Skeletal muscle tissue (tissue), 4 donors: ENCODE results near the gene RBM19. TPM values are rescaled to one million over a fixed set of nuclear protein-coding genes. Genes with fewer than 3 reads are reported as not detected.

Experiments
- H3K27ac ChIP-seq: one replicate; pipeline ENCODE4 v1.7.0; 2013; ENCODE audit warnings: mild to moderate bottlenecking, low read depth, low read length, inconsistent platforms
- H3K27me3 ChIP-seq, 3 donors: one replicate each; pipeline ENCODE4 v1.7.0; 2013; ENCODE audit warnings: low read length in 3 of 3; ENCODE audit not compliant: control insufficient read depth in 3 of 3, insufficient read depth in 3 of 3
- H3K36me3 ChIP-seq, 3 donors: one replicate each; pipeline ENCODE4 v1.7.0; 2013; ENCODE audit warnings: low read length in 3 of 3; ENCODE audit not compliant: control insufficient read depth in 3 of 3, insufficient read depth in 3 of 3
- H3K4me1 ChIP-seq, 3 donors: one replicate each; pipeline ENCODE4 v1.7.0; 2013; ENCODE audit warnings: low read length in 3 of 3, mild to moderate bottlenecking in 3 of 3; ENCODE audit not compliant: control insufficient read depth in 3 of 3, insufficient read depth in 3 of 3
- H3K4me3 ChIP-seq, 3 donors: one replicate each; pipeline ENCODE4 v1.7.0; 2013; ENCODE audit warnings: low read length in 3 of 3
- H3K9ac ChIP-seq, 3 donors: one replicate each; pipeline ENCODE4 v1.7.0; 2013; ENCODE audit warnings: low read length in 3 of 3, mild to moderate bottlenecking in 3 of 3, moderate library complexity in 2 of 3, low read depth in 1 of 3
- H3K9me3 ChIP-seq, 3 donors: one replicate each; pipeline ENCODE4 v1.7.0; 2013; ENCODE audit warnings: low read length in 3 of 3; ENCODE audit not compliant: control insufficient read depth in 3 of 3
- total RNA-seq: library from RNA; depleted of rRNA; stranded (reverse); fragments of >200 nt; gene quantifications from one replicate; pipeline ENCODE4 v1.2.3, GENCODE V29; 2014
- donor health status: Osteomylitis.

Gene RBM19
- total RNA-seq, 1 donor from 2014 or later: 12.5 TPM

DNA sequence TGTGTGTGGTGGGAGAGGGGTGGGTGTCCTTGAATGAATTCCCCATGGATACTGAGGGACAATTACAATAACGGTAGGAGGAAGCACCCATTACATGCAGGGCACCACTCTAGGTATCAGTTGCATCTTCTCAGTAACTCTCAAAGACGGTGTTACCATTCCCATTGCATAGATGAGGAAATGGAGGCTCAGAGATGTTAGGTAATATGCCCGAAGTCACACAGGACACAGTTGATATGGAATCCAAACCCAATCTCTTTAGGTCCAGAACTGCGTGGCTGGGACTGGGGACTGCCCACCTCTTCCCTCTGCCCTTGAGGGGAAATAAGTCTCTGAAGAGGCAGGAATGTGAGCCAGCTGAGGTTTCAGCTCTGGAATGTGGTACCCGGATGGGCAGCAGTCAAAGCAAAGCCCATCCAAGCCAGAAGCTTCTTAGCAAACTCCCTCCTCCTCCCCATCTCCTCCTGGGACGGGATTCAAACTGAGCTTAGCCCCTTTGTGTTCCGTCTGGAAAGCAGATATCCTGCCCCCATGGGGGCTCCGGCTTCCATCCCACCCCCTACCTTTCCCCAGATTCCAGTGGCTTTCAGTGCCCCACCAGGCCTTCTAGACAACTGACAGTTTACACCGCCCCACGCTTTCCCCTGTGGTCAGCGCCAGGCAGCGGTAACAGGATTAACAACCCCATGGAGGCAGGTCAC is 187.5 kb downstream of the RBM19 start:
- no peak overlapping the region for H3K27ac ChIP-seq
- peaks cover 0 to 4% (median 0%) of the 10 kb centered on the region in 3 donors for H3K9me3 ChIP-seq
- no peaks in the 10 kb centered on the region for H3K36me3 ChIP-seq
- H3K27me3 ChIP-seq: peaks cover 4 to 34% (median 28%) of the 10 kb centered on the region in 3 donors
- H3K4me3 ChIP-seq: no peak overlapping the region
- no peak overlapping the region for H3K9ac ChIP-seq
- H3K4me1 ChIP-seq: no peaks in the 10 kb centered on the region

GRCh38 chr12:113777751-113778150 is 188.4 kb downstream of the RBM19 start:
- peaks cover 0 to 4% (median 0%) of the 10 kb centered on the region in 3 donors for H3K9me3 ChIP-seq
- peaks cover 4 to 31% (median 28%) of the 10 kb centered on the region in 3 donors for H3K27me3 ChIP-seq
- H3K4me1 ChIP-seq: no peaks in the 10 kb centered on the region
- H3K36me3 ChIP-seq: no peaks in the 10 kb centered on the region
- H3K9ac ChIP-seq: no peak overlapping the region
- H3K4me3 ChIP-seq: no peak overlapping the region
- H3K27ac ChIP-seq: no peak overlapping the region

- H3K4me1 ChIP-seq: no peaks in the 10 kb centered on the region
- H3K9me3 ChIP-seq: peaks cover 0 to 2% (median 0%) of the 10 kb centered on the region in 3 donors
- H3K9ac ChIP-seq: no peak overlapping the region
- H3K4me3 ChIP-seq: no peak overlapping the region
- peaks cover 4 to 28% (median 17%) of the 10 kb centered on the region in 3 donors for H3K27me3 ChIP-seq
- no peaks in the 10 kb centered on the region for H3K36me3 ChIP-seq
- H3K27ac ChIP-seq: no peak overlapping the region
Measured at GRCh38 chr12:113776536-113776935, 189.6 kb downstream of the RBM19 start.

DNA sequence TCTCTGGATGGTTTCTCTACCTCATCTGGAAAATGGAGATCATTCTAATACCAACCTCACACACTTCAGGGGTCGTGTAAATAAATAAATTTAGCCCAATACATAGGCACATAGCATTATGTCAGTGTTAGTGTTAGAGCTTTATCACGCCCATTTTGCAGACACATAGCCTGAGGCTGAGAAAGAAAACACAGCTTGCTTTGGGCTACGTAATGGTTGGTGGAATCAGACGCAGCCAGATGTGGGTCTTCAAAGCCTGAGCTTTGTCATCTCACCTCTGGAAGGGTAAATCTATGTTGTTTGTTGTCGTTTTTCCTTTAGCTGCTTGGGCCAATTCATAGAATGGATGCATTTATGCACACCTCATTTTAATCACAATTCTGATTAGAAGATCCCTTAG is 191.6 kb downstream of the RBM19 start:
- Histone ChIP-seq H3K4me3 (no peak overlapping the region), H3K9ac (no peak overlapping the region), H3K27ac (no peak overlapping the region), H3K27me3 (peaks cover 6 to 31% (median 13%) of the 10 kb centered on the region in 3 donors), H3K4me1 (no peaks in the 10 kb centered on the region), H3K9me3 (no peaks in the 10 kb centered on the region), H3K36me3 (no peaks in the 10 kb centered on the region)

DNA sequence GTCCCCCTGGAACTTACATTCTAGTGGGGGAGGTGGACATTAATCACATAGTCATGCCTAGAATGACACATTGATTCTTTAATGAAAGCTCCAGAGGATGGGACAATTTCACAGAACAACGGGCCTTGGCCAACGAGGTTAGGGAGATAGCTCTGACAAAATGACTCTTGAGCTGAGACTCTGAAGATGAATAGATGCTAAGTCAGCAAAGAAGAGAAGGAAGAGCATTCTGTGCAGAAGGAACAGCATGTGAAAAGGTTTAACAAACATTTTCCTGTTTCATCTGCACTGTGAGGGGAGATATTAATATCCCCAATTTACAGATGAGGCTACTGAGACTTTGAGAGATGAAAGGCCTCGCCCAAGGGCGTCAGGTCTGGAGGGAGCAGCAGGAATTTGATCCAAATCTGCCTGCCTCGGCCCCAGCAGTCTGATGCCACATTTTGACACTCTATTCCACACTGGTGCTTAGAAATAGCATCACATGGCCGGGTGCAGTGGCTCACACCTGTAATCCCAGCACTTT is 193.6 kb downstream of the RBM19 start:
- peaks cover 9 to 24% (median 13%) of the 10 kb centered on the region in 3 donors for H3K27me3 ChIP-seq
- no peak overlapping the region for H3K4me3 ChIP-seq
- H3K36me3 ChIP-seq: no peaks in the 10 kb centered on the region
- H3K9me3 ChIP-seq: no peaks in the 10 kb centered on the region
- H3K9ac ChIP-seq: no peak overlapping the region
- no peak overlapping the region for H3K27ac ChIP-seq
- H3K4me1 ChIP-seq: no peaks in the 10 kb centered on the region

DNA sequence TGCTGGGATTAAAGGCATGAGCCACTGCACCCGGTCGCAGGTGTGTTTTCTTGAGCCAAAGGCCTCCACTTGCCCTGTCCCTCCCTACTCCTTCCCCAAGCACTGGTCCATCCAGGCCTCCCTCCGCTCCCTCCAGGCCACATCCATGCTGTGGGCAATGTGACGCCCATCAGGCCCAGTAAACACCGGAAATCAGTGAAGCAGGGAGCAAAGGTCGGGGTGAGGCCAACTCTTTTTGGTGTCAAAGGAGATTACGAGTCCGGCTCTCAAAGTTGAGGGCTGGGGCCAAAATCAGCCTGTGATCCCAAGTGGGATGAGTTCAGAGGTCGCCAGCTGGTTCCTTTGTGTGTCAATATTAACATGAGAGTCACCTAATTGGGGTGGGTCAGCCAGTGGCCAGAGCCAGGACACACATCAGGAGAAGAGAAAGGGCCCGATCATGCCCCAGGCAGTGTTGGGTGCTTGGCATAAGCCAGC is 195.7 kb downstream of the RBM19 start:
- no peaks in the 10 kb centered on the region for H3K4me1 ChIP-seq
- H3K4me3 ChIP-seq: no peak overlapping the region
- H3K27me3 ChIP-seq: peaks cover 8 to 23% (median 11%) of the 10 kb centered on the region in 3 donors
- no peaks in the 10 kb centered on the region for H3K9me3 ChIP-seq
- no peaks in the 10 kb centered on the region for H3K36me3 ChIP-seq
- H3K27ac ChIP-seq: no peak overlapping the region
- H3K9ac ChIP-seq: no peak overlapping the region

- Histone ChIP-seq H3K4me1 (no peaks in the 10 kb centered on the region), H3K27me3 (peaks cover 13 to 29% (median 13%) of the 10 kb centered on the region in 3 donors), H3K9ac (no peak overlapping the region)
Measured at GRCh38 chr12:113769305-113769704, 196.8 kb downstream of the RBM19 start.

DNA sequence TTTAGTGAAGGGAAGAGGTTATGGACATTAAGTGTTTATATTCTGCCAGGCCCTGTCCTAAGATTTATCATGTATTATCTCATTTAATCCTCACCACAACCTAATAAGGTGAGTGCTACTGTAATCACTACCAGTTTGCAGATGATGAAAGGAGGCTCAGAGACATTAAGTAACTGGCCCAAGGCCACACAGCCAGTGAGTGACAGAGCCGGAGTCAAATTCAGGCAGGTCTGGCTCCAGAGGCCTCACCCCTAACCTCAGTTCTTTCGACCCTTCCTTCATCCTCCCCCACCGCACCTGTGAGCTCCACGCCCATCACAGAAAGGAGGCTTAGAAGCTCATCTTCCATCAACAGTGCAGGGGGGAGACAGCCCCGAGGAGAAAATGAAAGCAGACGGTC is 197.3 kb downstream of the RBM19 start:
- no peak overlapping the region for H3K9ac ChIP-seq
- H3K4me1 ChIP-seq: no peaks in the 10 kb centered on the region
- no peaks in the 10 kb centered on the region for H3K36me3 ChIP-seq
- H3K27me3 ChIP-seq: peaks cover 14 to 33% (median 17%) of the 10 kb centered on the region in 3 donors
- H3K4me3 ChIP-seq: no peak overlapping the region
- no peak overlapping the region for H3K27ac ChIP-seq
- no peaks in the 10 kb centered on the region for H3K9me3 ChIP-seq

More at GRCh38 chr12:113769305-113769704, 196.8 kb downstream of the RBM19 start:
- Histone ChIP-seq H3K36me3 (no peaks in the 10 kb centered on the region), H3K4me3 (no peak overlapping the region), H3K27ac (no peak overlapping the region), H3K9me3 (no peaks in the 10 kb centered on the region)

GRCh38 chr12:113766879-113767878 is 198.9 kb downstream of the RBM19 start:
- H3K9me3 ChIP-seq: no peaks in the 10 kb centered on the region
- H3K9ac ChIP-seq: no peak overlapping the region
- H3K27me3 ChIP-seq: peaks cover 23 to 45% (median 29%) of the 10 kb centered on the region in 3 donors
- no peaks in the 10 kb centered on the region for H3K4me1 ChIP-seq
- no peak overlapping the region for H3K27ac ChIP-seq
- H3K4me3 ChIP-seq: no peak overlapping the region
- no peaks in the 10 kb centered on the region for H3K36me3 ChIP-seq
